H1 (cell line): Measurements from ENCODE around the gene PHOSPHO1. TPM values are rescaled to one million over a fixed set of nuclear protein-coding genes. Genes with fewer than 3 reads are reported as not detected.

Source experiments
- CBX5 ChIP-seq: fragments of 300-800, 300-1000 bp; sonication (generic); IDR thresholded peaks from 2 replicates; pipeline ENCODE4 v1.7.1; 2016; ENCODE audit warnings: antibody characterized with exemption, low read length, low read depth
- JUND ChIP-seq: IDR thresholded peaks from 2 replicates; pipeline ENCODE4 v1.6.1; 2011; ENCODE audit warnings: mild to moderate bottlenecking, improper control_type of control experiment, low read length
- MAFK ChIP-seq: IDR thresholded peaks from 2 replicates; pipeline ENCODE4 v1.6.1; 2012; ENCODE audit warnings: low read depth, mild to moderate bottlenecking, improper control_type of control experiment, low read length
- SAP30 ChIP-seq: fragments of 300-600 bp; sonication (generic); IDR thresholded peaks from 2 replicates; pipeline ENCODE4 v1.7.1; 2012; ENCODE audit warnings: low read length, moderate library complexity, mild to moderate bottlenecking, inconsistent platforms; ENCODE audit not compliant: insufficient read depth, insufficient replicate concordance
- SP4 ChIP-seq: IDR thresholded peaks from 2 replicates; pipeline ENCODE4 v1.6.1; 2012; ENCODE audit warnings: low read length, inconsistent platforms
- polyA plus RNA-seq, 7 experiments: library from polyadenylated mRNA; depleted of rRNA in 3 of 7; stranded (reverse) in 5 of 7; unstranded in 2 of 7; fragments of >200 nt in 5 of 7; fragments of 200-250 nt in 2 of 7; gene quantifications; 1 replicate in 5 of 7; 2 replicates in 1 of 7; 4 replicates in 1 of 7; pipeline versions ENCODE4 v1.2.1 to v1.2.3, GENCODE V29; 2011 to 2013; ENCODE audit warnings: missing spikeins in 2 of 7, mixed read lengths in 2 of 7
- total RNA-seq: library from RNA; stranded (reverse); fragmentation: NEBNext Ultra II Directional; extraction: Animal tissue kit (Norgen Biotek cat#: 25700); gene quantifications from 2 replicates; pipeline ENCODE4 v1.2.1, GENCODE V29; 2021
- TF ChIP-seq, protein P1 (sequence below): IDR thresholded peaks from 2 replicates; pipeline ENCODE4 v1.6.1; 2011; ENCODE audit warnings: low read length, improper control_type of control experiment

Gene PHOSPHO1
- total and polyA plus RNA-seq, 2 of the 8 experiments (the other 6 are each of a cell fraction or from before 2014, with no cell fraction given), result 0.34 to 0.45 TPM

DNA sequence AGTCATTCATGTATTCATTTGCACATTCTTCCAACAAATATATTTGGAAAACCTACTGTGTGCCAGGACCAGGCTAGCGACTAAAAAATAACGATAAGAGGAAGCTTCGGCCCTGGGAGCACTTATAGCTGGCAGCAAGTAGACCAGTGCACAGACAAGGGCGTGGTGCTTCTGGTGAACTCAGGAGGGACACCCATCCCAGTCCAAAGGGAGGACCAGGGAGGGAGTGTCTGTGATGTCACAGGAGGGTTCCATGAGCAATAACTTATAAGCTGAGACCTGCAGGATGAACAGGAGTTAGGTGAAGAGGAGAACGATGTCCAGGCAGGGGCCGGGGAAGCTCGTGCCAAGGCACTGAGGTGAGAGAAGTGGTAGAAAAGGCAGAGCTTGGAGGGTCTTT, 17.4 kb upstream of the PHOSPHO1 start (continued):
- TF ChIP-seq, protein P1, sequence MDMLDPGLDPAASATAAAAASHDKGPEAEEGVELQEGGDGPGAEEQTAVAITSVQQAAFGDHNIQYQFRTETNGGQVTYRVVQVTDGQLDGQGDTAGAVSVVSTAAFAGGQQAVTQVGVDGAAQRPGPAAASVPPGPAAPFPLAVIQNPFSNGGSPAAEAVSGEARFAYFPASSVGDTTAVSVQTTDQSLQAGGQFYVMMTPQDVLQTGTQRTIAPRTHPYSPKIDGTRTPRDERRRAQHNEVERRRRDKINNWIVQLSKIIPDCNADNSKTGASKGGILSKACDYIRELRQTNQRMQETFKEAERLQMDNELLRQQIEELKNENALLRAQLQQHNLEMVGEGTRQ, result no peak
- TF ChIP-seq MAFK, result no peak
- TF ChIP-seq SP4, result no peak
- no peak for TF ChIP-seq CBX5
- no peak for TF ChIP-seq JUND
- TF ChIP-seq SAP30, result no peak
